Testis (tissue), 3 donors: ENCODE measurements around the gene OTOG. TPM values are rescaled to one million over a fixed set of nuclear protein-coding genes. Genes with fewer than 3 reads are reported as not detected.

Experiments
- DNase-seq: peaks from one replicate; pipeline ENCODE4 v3.0.0-alpha.2; 2019
- H3K27ac ChIP-seq, 2 donors: fragments of 200-600 bp; sonication (generic); one replicate each; pipeline ENCODE4 v1.5.1; 2019
- H3K27me3 ChIP-seq: fragments of 200-600 bp; sonication (generic); one replicate; pipeline ENCODE4 v1.5.1; 2019
- H3K36me3 ChIP-seq: fragments of 200-600 bp; sonication (generic); one replicate; pipeline ENCODE4 v1.5.1; 2017; ENCODE audit warnings: low read depth; ENCODE audit errors: missing control alignments
- H3K4me1 ChIP-seq: fragments of 200-600 bp; sonication (generic); one replicate; pipeline ENCODE4 v1.5.1; 2019
- H3K4me3 ChIP-seq, 2 donors: fragments of 200-600 bp; sonication (generic); one replicate each; pipeline ENCODE4 v1.5.1; 2017 to 2019
- H3K9me3 ChIP-seq: fragments of 200-600 bp; sonication (generic); one replicate; pipeline ENCODE4 v1.5.1; 2017
- CTCF ChIP-seq, 3 experiments: fragments of 450-650 bp in 2 of 3; fragments of 200-600 bp in 1 of 3; sonication (generic) in 1 of 3; IDR thresholded peaks; one replicate each; pipeline ENCODE4 v1.5.1; 2016 to 2019; ENCODE audit warnings: antibody characterized with exemption in 3 of 3, mild to moderate bottlenecking in 2 of 3, moderate library complexity in 1 of 3
- POLR2A ChIP-seq: fragments of 450-650 bp; IDR thresholded peaks from one replicate; pipeline ENCODE4 v1.6.1; 2017; ENCODE audit warnings: antibody characterized with exemption, mild to moderate bottlenecking, moderate library complexity
- WGBS, 2 donors: methylation state at CpG; one replicate each; pipeline ENCODE4 v1.1.5; 2018; 5-methylcytosine and 5-hydroxymethylcytosine counted together
- intact Hi-C: fragments of 100-400 bp; cut with DNase I; formaldehyde crosslinking; loops from one replicate; pipeline ENCODE4 v1.15.1; 2023; ENCODE audit warnings: low total_unique reads
- polyA plus RNA-seq: library from polyadenylated mRNA; stranded (reverse); fragments of 350-450 nt; fragmentation: Illumina TruSeq; extraction: RNeasy Lipid Tissue Mini Kit (QIAGEN cat#74804); gene quantifications from one replicate; pipeline ENCODE4 v1.2.3, GENCODE V29; 2014; ENCODE audit warnings: low read depth, low replicate concordance; ENCODE audit not compliant: insufficient read depth
- total RNA-seq, 2 donors: library from RNA; depleted of rRNA; stranded (reverse); fragments of >200 nt; gene quantifications; one replicate each; pipeline ENCODE4 v1.2.3, GENCODE V29; 2016

Gene OTOG
- total and polyA plus RNA-seq, 3 donors from 2014 or later = 2.2 to 4.2 (median 2.9) TPM

DNA sequence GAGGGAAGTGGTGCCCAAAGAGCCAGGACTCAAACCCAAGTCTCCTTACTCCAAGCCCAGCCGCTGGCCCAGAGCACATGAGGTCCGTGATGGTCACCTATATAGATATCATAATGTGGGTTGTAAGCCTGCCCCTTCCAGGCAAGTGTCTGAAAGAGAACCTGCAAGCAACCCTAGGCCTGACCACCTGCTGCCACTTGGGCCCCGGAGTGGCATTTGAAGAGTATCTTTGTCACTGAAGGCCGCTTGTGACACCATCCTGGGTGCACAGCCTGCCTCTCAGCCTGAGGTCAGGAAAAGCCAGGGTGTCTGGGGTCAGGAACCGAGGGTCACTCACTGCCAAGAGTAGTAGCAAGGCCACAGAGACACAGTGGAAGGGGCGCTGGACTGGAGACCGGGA lies 32.4 kb downstream of the OTOG start:
- intact Hi-C loops = no loop called here
- WGBS, 2 donors = 83 to 93% methylated on average over 6 to 7 of the region's 7 CpGs
- Histone ChIP-seq H3K27ac (no peak overlapping the region), H3K36me3 (no peaks in the 10 kb centered on the region), H3K4me3 (no peak overlapping the region), H3K9me3 (no peaks in the 10 kb centered on the region), H3K27me3 (no peaks in the 10 kb centered on the region), H3K4me1 (no peaks in the 10 kb centered on the region)
- TF ChIP-seq CTCF (IDR thresholded peaks at IDR 0.05) (no peak), POLR2A (no peak)
- DNase-seq = no peak

DNA sequence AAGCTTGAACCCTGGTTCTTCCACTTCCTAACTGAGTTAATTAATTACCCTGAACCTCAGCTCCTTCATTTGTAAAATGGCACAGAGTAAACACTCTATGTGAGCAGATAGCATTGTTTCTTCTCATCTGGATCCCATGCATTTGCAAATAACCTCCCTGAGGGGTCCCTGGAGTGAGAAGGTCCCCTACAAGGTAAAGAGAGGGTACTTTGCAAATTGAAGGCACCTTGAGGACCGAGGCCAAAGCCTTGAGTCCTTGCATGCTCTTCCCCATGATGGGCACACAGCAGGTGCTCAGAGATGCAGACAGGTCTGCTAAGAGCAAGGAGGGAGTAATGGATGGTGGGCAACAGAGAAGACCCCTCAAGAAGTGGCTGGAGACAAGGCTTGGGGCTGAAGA lies 33.2 kb downstream of the OTOG start:
- no peak for DNase-seq
- 74 to 90% methylated on average over 1 of the region's 1 CpG for WGBS, 2 donors
- intact Hi-C loops = no loop called here

GRCh38 chr11:17581036-17581731 lies 34.1 kb downstream of the OTOG start:
- no peaks in the 10 kb centered on the region for H3K27me3 ChIP-seq
- H3K9me3 ChIP-seq = no peaks in the 10 kb centered on the region
- H3K4me1 ChIP-seq = no peaks in the 10 kb centered on the region
- WGBS, 2 donors = 79 to 80% methylated on average over 6 of the region's 6 CpGs
- H3K27ac ChIP-seq = no peak overlapping the region
- TF ChIP-seq POLR2A (no peak), CTCF (IDR thresholded peaks at IDR 0.05) (no peak)
- H3K36me3 ChIP-seq = no peaks in the 10 kb centered on the region
- H3K4me3 ChIP-seq = no peak overlapping the region
- intact Hi-C loops = no loop called here
- no peak for DNase-seq

More for the DNA sequence above, 33.2 kb downstream of the OTOG start:
- no peak overlapping the region for H3K27ac ChIP-seq
- H3K4me3 ChIP-seq = no peak overlapping the region
- no peaks in the 10 kb centered on the region for H3K36me3 ChIP-seq
- no peaks in the 10 kb centered on the region for H3K4me1 ChIP-seq
- no peak for TF ChIP-seq CTCF (IDR thresholded peaks at IDR 0.05)
- no peak for TF ChIP-seq POLR2A
- no peaks in the 10 kb centered on the region for H3K9me3 ChIP-seq
- H3K27me3 ChIP-seq = no peaks in the 10 kb centered on the region

DNA sequence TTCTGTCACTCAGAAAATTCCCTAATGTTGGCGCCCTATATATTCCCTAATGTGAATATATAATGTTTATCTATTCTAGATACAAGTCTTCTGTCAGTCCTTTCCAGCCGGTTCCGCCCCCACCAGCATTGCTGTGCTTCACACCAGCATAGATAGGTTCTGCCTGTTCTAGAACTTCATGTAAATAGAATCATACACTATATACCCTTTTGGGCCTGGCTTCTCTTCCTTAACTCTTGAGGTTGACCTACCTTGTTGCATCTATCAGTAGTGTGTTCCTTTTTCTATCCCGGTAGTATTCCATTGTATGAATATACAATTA lies 34.6 kb downstream of the OTOG start:
- WGBS, 2 donors = 95 to 96% methylated on average over 4 of the region's 4 CpGs
- intact Hi-C loops = no loop called here
- no peak for DNase-seq
- Histone ChIP-seq H3K27ac (no peak overlapping the region), H3K36me3 (no peaks in the 10 kb centered on the region), H3K4me3 (no peak overlapping the region), H3K4me1 (no peaks in the 10 kb centered on the region), H3K27me3 (no peaks in the 10 kb centered on the region), H3K9me3 (no peaks in the 10 kb centered on the region)
- TF ChIP-seq POLR2A = no peak
- no peak for TF ChIP-seq CTCF (IDR thresholded peaks at IDR 0.05)
